Endothelial cell of umbilical vein (primary cell): ENCODE measurements around the gene DOLPP1. TPM values are rescaled to one million over a fixed set of nuclear protein-coding genes. Genes with fewer than 3 reads are reported as not detected.

ENCODE experiments used
- BruUV-seq: library from RNA; stranded (reverse); fragments of 400-500 nt; replicated peaks from 2 replicates; lab custom pipeline; 2021; lab: Mats Ljungman, UMichigan
- CTCF ChIA-PET: fragments of 300-600, 350-600 bp; sonication (Branson Sonifier 250); formaldehyde crosslinking; loops from one replicate; lab custom pipeline; 2021; ENCODE audit warnings: antibody characterized with exemption, inconsistent platforms; lab: Charles Lee
- POLR2A ChIA-PET: fragments of 300-600, 350-600 bp; sonication (Branson Sonifier 250); formaldehyde crosslinking; loops from one replicate; lab custom pipeline; 2021; ENCODE audit warnings: antibody characterized with exemption, inconsistent platforms; lab: Charles Lee
- DNase-seq: peaks from one replicate; pipeline ENCODE4 v3.0.0-alpha.2; 2011; ENCODE audit warnings: low read depth, low spot score
- FAIRE-seq: peaks from 2 replicates; lab custom pipeline; 2011; peaks lifted over from hg19 to GRCh38; lab: Jason Lieb, UNC
- H2AFZ ChIP-seq: 2 replicates; pipeline ENCODE4 v1.6.0; 2012; ENCODE audit warnings: low read depth, low read length, control low read depth, inconsistent platforms
- H3K27ac ChIP-seq: 2 replicates; pipeline ENCODE4 v1.5.1; 2011; ENCODE audit warnings: low read depth, mild to moderate bottlenecking, control low read depth, low read length, moderate library complexity; ENCODE audit not compliant: insufficient read depth
- H3K27me3 ChIP-seq, 2 experiments: 2 replicates each; pipeline versions ENCODE4 v1.6.0 to v1.6.1; 2011; ENCODE audit warnings: low read length in 2 of 2, mixed read lengths in 1 of 2; ENCODE audit not compliant: control insufficient read depth in 2 of 2, insufficient read depth in 2 of 2
- H3K36me3 ChIP-seq, 2 experiments: 2 replicates in 1 of 2; 3 replicates in 1 of 2; pipeline ENCODE4 v1.5.1; 2011; ENCODE audit warnings: low read length in 2 of 2, mild to moderate bottlenecking in 1 of 2, moderate library complexity in 1 of 2; ENCODE audit not compliant: control insufficient read depth in 2 of 2, insufficient read depth in 2 of 2; ENCODE audit errors: extremely low read depth in 1 of 2
- H3K4me1 ChIP-seq: 3 replicates; pipeline ENCODE4 v1.5.1; 2011; ENCODE audit warnings: mild to moderate bottlenecking, low read length; ENCODE audit not compliant: control insufficient read depth, insufficient read depth; ENCODE audit errors: extremely low read depth
- H3K4me2 ChIP-seq: 2 replicates; pipeline ENCODE4 v1.6.1; 2011; ENCODE audit warnings: low read length, control low read depth, mixed read lengths; ENCODE audit not compliant: insufficient read depth
- H3K4me3 ChIP-seq, 3 experiments: fragments of 200-600 bp in 1 of 3; sonication (generic), shearing (Covaris generic) in 1 of 3; replicated peaks in 1 of 3; 2 replicates each; pipeline ENCODE4 v1.5.1; 2011 to 2016; ENCODE audit warnings: control low read depth in 3 of 3, low read length in 3 of 3, mild to moderate bottlenecking in 2 of 3, inconsistent platforms in 1 of 3, low read depth in 1 of 3, moderate library complexity in 1 of 3; ENCODE audit not compliant: insufficient read depth in 1 of 3
- H3K79me2 ChIP-seq: 2 replicates; pipeline ENCODE4 v1.6.0; 2012; ENCODE audit warnings: low read length, inconsistent platforms; ENCODE audit not compliant: control insufficient read depth, insufficient read depth
- H3K9ac ChIP-seq: replicated peaks from 2 replicates; pipeline ENCODE3; 2011; ENCODE audit warnings: low read length, control low read depth; ENCODE audit not compliant: insufficient read depth; ENCODE audit errors: extremely low read depth
- H3K9me1 ChIP-seq: replicated peaks from 3 replicates; pipeline ENCODE4 v1.6.0; 2011; ENCODE audit warnings: mild to moderate bottlenecking, low read length; ENCODE audit not compliant: control insufficient read depth, insufficient read depth; ENCODE audit errors: extremely low read depth
- H3K9me3 ChIP-seq: replicated peaks from 2 replicates; pipeline ENCODE4 v1.5.1; 2012; ENCODE audit warnings: low read length, inconsistent platforms; ENCODE audit not compliant: control insufficient read depth, insufficient read depth
- H4K20me1 ChIP-seq: replicated peaks from 2 replicates; pipeline ENCODE3; 2011; ENCODE audit warnings: mild to moderate bottlenecking, low read length; ENCODE audit not compliant: control insufficient read depth, insufficient read depth; ENCODE audit errors: extremely low read depth
- GATA2 ChIP-seq: IDR thresholded peaks from 2 replicates; pipeline ENCODE4 v1.7.0; 2011; ENCODE audit warnings: low read depth, mild to moderate bottlenecking, moderate library complexity, mixed read lengths, low read length; ENCODE audit not compliant: insufficient read length, insufficient read depth
- JUN ChIP-seq: IDR thresholded peaks from 2 replicates; pipeline ENCODE4 v1.6.1; 2011; ENCODE audit warnings: borderline replicate concordance, low read depth; ENCODE audit not compliant: insufficient read length, insufficient read depth
- MYC ChIP-seq: IDR thresholded peaks from one replicate; pipeline ENCODE4 v1.6.1; 2011; ENCODE audit warnings: mild to moderate bottlenecking, low read depth, low read length
- POLR2A ChIP-seq: IDR thresholded peaks from 2 replicates; pipeline ENCODE4 v1.6.1; 2012; ENCODE audit warnings: low read depth, mild to moderate bottlenecking, control low read depth, low read length
- POLR2AphosphoS5 ChIP-seq: IDR thresholded peaks from 2 replicates; pipeline ENCODE4 v1.6.1; 2012; ENCODE audit warnings: low read depth, mild to moderate bottlenecking, control low read depth, low read length, moderate library complexity; ENCODE audit not compliant: insufficient read depth
- dilution Hi-C: fragments of 300-500 bp; cut with MboI; formaldehyde crosslinking; loops from one replicate; pipeline ENCODE4 v1.15.0; 2019; ENCODE audit warnings: low sequenced_read_pairs; ENCODE audit not compliant: extremely low pct_ligation_motif_present
- intact Hi-C: fragments of 100-400 bp; cut with micrococcal nuclease; formaldehyde crosslinking; loops from one replicate; pipeline ENCODE4 v1.10.0; 2022
- polyA plus RNA-seq, 4 experiments: library from polyadenylated mRNA; depleted of rRNA in 3 of 4; stranded (reverse) in 3 of 4; unstranded in 1 of 4; fragments of >200 nt; gene quantifications; 2 replicates each; pipeline versions ENCODE4 v1.2.1 to v1.2.3, GENCODE V29; 2011 to 2012; ENCODE audit warnings: missing spikeins in 1 of 4
- total RNA-seq: library from RNA; stranded (reverse); gene quantifications from 2 replicates; pipeline ENCODE4 v1.2.3, GENCODE V29; 2021
- TF ChIP-seq, protein P1 (sequence below), 2 donors: IDR thresholded peaks; 1 replicate in 1 of 2; 2 replicates in 1 of 2; pipeline ENCODE4 v1.5.1; 2011; ENCODE audit warnings: low read length in 2 of 2, mild to moderate bottlenecking in 2 of 2, moderate library complexity in 2 of 2, control low read depth in 1 of 2, inconsistent platforms in 1 of 2, low read depth in 1 of 2; ENCODE audit not compliant: insufficient read depth in 1 of 2; ENCODE audit errors: extremely low read depth in 1 of 2
- TF ChIP-seq, protein P2 (sequence below): IDR thresholded peaks from 2 replicates; pipeline ENCODE4 v1.6.1; 2011; ENCODE audit not compliant: insufficient read depth, insufficient read length

DOLPP1 gene
- total and polyA plus RNA-seq, 2 donors (not counting 3 experiments of a cell fraction or from before 2014, with no cell fraction given) = 17.7 to 28.3 TPM

- ChIA-PET CTCF (no interaction called here), POLR2A (no interaction called here)
- FAIRE-seq = no peak
These were observed 19.7 kb downstream of the DOLPP1 start for GRCh38 chr9:129100383-129101169.

More at GRCh38 chr9:129100383-129101169, 19.7 kb downstream of the DOLPP1 start:
- no peaks in the 10 kb centered on the region for H3K27me3 ChIP-seq
- no peak overlapping the region for H2AFZ ChIP-seq
- intact Hi-C loops (no loop called here), dilution Hi-C loops (no loop called here)
- no peaks in the 10 kb centered on the region for H3K9me3 ChIP-seq
- no peak for DNase-seq
- BruUV-seq = no TSS peak
- H3K4me3 ChIP-seq = no peak overlapping the region
- no peaks in the 10 kb centered on the region for H3K79me2 ChIP-seq
- peaks cover 0 to 2% of the 10 kb centered on the region in 2 experiments for H3K36me3 ChIP-seq
- H3K27ac ChIP-seq = no peak overlapping the region
- H3K9ac ChIP-seq = no peak overlapping the region
- H3K4me2 ChIP-seq = no peak overlapping the region
- no peaks in the 10 kb centered on the region for H4K20me1 ChIP-seq
- H3K4me1 ChIP-seq = no peaks in the 10 kb centered on the region
- no peaks in the 10 kb centered on the region for H3K9me1 ChIP-seq
- TF ChIP-seq, protein P1, sequence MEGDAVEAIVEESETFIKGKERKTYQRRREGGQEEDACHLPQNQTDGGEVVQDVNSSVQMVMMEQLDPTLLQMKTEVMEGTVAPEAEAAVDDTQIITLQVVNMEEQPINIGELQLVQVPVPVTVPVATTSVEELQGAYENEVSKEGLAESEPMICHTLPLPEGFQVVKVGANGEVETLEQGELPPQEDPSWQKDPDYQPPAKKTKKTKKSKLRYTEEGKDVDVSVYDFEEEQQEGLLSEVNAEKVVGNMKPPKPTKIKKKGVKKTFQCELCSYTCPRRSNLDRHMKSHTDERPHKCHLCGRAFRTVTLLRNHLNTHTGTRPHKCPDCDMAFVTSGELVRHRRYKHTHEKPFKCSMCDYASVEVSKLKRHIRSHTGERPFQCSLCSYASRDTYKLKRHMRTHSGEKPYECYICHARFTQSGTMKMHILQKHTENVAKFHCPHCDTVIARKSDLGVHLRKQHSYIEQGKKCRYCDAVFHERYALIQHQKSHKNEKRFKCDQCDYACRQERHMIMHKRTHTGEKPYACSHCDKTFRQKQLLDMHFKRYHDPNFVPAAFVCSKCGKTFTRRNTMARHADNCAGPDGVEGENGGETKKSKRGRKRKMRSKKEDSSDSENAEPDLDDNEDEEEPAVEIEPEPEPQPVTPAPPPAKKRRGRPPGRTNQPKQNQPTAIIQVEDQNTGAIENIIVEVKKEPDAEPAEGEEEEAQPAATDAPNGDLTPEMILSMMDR (IDR thresholded peaks at IDR 0.05; ENCODE audit: extremely low read depth in 1 of 2, insufficient read depth in 1 of 2, low read depth in 1 of 2, low read length in 2 of 2) = no peak
- TF ChIP-seq, protein P2, sequence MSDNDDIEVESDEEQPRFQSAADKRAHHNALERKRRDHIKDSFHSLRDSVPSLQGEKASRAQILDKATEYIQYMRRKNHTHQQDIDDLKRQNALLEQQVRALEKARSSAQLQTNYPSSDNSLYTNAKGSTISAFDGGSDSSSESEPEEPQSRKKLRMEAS = no peak
- no peak for TF ChIP-seq POLR2A
- no peak for TF ChIP-seq GATA2
- TF ChIP-seq MYC = no peak
- TF ChIP-seq JUN = no peak
- TF ChIP-seq POLR2AphosphoS5 = no peak
